IMR-90 (cell line): ENCODE measurements around the gene LATS1.

Source experiments
- BHLHE40 ChIP-seq: fragments of 150-350 bp; IDR thresholded peaks from 2 replicates; pipeline ENCODE4 v1.6.1; 2016; ENCODE audit warnings: mild to moderate bottlenecking, low read depth, low read length
- CHD1 ChIP-seq: IDR thresholded peaks from 2 replicates; pipeline ENCODE4 v1.6.1; 2012; ENCODE audit warnings: low read depth, low read length, improper control_type of control experiment
- CTCF ChIP-seq: conservative IDR thresholded peaks from 2 replicates; pipeline ENCODE4 v1.5.1; 2012; ENCODE audit warnings: mild to moderate bottlenecking, low read depth, low read length, improper control_type of control experiment
- FOS ChIP-seq: fragments of 150-350 bp; IDR thresholded peaks from 2 replicates; pipeline ENCODE4 v1.6.1; 2016; ENCODE audit warnings: low read depth, low read length
- MAFK ChIP-seq: IDR thresholded peaks from 2 replicates; pipeline ENCODE4 v1.6.1; 2012; ENCODE audit warnings: low read depth, low read length, improper control_type of control experiment
- MAZ ChIP-seq: IDR thresholded peaks from 2 replicates; pipeline ENCODE4 v1.6.1; 2012; ENCODE audit warnings: low read depth, mild to moderate bottlenecking, low read length, improper control_type of control experiment, moderate library complexity, borderline replicate concordance
- POLR2A ChIP-seq: IDR thresholded peaks from 2 replicates; pipeline ENCODE4 v1.6.1; 2012; ENCODE audit warnings: mild to moderate bottlenecking, low read depth, low read length
- RCOR1 ChIP-seq: IDR thresholded peaks from 2 replicates; pipeline ENCODE4 v1.6.1; 2012; ENCODE audit warnings: mild to moderate bottlenecking, low read length, improper control_type of control experiment; ENCODE audit not compliant: insufficient replicate concordance

GRCh38 chr6:149698175-149698574 lies 19.7 kb downstream of the LATS1 start:
- TF ChIP-seq CTCF: no peak
- no peak for TF ChIP-seq RCOR1
- TF ChIP-seq POLR2A: no peak
- no peak for TF ChIP-seq CHD1
- no peak for TF ChIP-seq FOS
- no peak for TF ChIP-seq MAZ
- TF ChIP-seq MAFK: no peak
- TF ChIP-seq BHLHE40: no peak
